PC-3 (cell line): ENCODE data around the gene DIP2C.

Source experiments
- EZH2phosphoT487 ChIP-seq: fragments of 300-600 bp; sonication (generic); IDR thresholded peaks from 2 replicates; pipeline ENCODE4 v1.6.1; 2018; ENCODE audit warnings: mild to moderate bottlenecking, antibody characterized with exemption, low read length, borderline replicate concordance
- TF ChIP-seq, protein P1 (sequence below): fragments of 300-600 bp; sonication (generic); conservative IDR thresholded peaks from 2 replicates; pipeline ENCODE4 v1.5.1; 2017; ENCODE audit warnings: antibody characterized with exemption, low read depth, mild to moderate bottlenecking, low read length

DNA sequence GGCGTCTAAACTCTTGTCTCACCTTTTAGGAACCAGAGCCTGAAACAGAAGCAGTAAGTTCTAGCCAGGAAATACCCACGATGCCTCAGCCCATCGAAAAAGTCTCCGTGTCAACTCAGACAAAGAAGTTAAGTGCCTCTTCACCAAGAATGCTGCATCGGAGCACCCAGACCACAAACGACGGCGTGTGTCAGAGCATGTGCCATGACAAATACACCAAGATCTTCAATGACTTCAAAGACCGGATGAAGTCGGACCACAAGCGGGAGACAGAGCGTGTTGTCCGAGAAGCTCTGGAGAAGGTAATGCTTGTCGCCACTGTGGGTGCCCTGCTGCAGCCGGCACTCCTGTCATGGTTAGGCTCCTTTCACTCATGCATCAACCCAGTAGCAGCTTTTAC is 441.2 kb downstream of the DIP2C start:
- no peak for TF ChIP-seq EZH2phosphoT487
- TF ChIP-seq, protein P1, sequence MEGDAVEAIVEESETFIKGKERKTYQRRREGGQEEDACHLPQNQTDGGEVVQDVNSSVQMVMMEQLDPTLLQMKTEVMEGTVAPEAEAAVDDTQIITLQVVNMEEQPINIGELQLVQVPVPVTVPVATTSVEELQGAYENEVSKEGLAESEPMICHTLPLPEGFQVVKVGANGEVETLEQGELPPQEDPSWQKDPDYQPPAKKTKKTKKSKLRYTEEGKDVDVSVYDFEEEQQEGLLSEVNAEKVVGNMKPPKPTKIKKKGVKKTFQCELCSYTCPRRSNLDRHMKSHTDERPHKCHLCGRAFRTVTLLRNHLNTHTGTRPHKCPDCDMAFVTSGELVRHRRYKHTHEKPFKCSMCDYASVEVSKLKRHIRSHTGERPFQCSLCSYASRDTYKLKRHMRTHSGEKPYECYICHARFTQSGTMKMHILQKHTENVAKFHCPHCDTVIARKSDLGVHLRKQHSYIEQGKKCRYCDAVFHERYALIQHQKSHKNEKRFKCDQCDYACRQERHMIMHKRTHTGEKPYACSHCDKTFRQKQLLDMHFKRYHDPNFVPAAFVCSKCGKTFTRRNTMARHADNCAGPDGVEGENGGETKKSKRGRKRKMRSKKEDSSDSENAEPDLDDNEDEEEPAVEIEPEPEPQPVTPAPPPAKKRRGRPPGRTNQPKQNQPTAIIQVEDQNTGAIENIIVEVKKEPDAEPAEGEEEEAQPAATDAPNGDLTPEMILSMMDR = no peak
